NCI-H510A (cell line): ENCODE results near the gene GTSE1.

Experiments used
- DNase-seq: peaks from one replicate; lab custom pipeline; 2025; lab: John Stamatoyannopoulos, UW

The GTSE1 gene

GRCh38 chr22:46275455-46276122 is 21.1 kb upstream of the GTSE1 start:
- DNase-seq = no peak

DNA sequence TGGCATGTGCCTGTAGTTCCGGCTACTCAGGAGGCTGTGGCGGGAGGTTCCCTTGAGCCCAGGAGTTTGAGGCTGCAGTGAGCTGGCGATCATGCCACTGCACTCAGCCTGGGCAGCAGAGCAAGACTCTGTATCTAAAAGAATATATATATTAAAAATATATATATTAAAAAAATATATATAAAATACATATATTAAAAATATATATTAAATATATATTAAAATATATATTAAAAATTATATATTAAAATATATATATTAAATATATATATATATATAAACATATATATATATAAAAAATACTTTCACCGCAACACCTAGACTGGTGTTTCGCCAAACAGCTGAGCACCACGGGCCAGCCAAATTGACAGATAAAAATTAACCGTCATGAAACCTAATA is 20.1 kb upstream of the GTSE1 start:
- DNase-seq = no peak

GRCh38 chr22:46278656-46279645 is 17.7 kb upstream of the GTSE1 start:
- no peak for DNase-seq

GRCh38 chr22:46280063-46280817 is 16.4 kb upstream of the GTSE1 start:
- DNase-seq = no peak

DNA sequence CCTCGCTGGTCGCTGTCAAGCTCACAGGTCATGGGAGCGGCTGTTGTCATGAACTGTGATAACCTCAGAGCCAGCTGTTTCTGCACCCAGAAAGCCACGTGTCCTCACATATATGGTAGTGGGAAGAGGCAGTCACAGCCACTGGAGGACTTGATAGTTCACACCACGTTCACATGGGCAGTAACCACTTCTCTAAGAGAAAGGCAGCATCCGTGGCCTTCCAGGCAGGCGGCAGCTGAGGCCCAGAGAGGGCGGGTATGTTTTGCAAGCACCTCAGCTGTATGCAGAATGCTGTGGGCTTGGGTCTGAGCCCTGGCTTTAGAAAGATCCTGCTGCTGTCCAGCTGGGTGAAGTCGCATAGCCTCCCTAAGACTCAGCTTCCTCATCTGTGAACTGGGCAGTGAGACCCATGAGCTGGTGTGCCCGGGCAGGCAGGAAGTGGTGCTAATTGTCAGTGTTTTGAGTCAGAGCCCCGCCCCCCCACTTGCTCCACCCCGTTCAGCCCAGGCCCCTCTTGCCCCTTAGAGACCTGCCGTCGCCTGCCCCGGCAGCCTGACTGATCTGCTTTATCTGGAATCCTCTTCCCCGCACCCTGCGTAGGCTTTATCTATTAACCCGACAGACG is 15.6 kb upstream of the GTSE1 start:
- DNase-seq = no peak

DNA sequence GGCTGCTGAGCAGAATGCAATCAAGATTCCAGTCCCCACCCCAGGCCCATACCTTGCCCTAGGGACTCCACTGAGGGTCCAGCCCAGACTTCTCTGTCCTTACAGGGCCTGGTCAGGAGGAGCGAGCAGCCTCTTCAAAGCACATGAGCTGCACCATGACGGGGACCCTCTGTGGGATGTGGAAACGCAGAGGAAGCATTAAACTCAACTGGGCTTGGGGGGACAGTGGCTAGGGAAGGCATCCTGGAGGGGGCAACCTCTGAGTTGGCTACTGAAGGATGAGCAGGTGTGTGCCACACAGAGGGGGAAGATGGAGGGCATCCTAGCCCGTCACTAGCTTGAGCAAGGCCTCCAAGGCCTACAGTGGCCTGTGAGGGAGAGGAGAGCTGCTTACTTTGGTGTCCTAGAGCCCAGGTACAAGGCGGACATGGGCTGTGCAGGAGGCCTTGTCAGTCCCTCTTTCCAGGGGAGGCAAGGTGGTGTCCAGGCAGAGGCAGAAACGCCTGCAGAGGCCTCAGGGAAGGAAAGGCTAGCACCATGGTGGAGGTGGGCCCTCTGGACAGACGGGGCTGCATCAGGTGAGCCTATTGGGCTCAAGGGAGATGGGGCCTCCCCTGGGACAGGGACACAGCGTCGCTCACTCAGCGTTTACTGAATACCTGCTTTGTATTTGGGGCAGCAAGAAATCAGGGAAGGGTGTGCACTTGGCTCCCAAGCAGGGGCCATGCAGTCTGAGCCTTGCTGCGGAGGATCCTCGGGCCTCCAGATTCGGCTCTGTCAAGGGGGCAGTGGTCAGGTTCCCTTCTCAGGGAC is 14.6 kb upstream of the GTSE1 start:
- DNase-seq = no peak

DNA sequence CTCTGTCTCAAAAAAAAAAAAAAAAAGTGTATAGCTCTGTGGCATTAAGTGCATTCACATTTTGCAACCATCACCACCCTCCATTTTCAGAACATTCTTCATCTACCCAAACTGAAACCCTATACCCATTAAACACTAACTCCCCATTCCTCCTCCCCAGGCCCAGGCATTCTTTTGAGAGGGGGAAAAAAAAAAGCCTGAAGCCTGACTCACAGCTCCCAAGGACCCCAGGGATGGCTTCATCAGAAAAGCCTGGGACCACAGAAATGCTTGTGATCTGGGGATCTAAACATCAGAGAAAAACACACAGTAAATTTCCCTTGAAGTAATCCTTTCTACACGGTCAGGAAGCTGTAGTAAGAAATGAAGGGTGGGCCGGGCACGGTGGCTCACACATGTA is 10.7 kb upstream of the GTSE1 start:
- DNase-seq = no peak

DNA sequence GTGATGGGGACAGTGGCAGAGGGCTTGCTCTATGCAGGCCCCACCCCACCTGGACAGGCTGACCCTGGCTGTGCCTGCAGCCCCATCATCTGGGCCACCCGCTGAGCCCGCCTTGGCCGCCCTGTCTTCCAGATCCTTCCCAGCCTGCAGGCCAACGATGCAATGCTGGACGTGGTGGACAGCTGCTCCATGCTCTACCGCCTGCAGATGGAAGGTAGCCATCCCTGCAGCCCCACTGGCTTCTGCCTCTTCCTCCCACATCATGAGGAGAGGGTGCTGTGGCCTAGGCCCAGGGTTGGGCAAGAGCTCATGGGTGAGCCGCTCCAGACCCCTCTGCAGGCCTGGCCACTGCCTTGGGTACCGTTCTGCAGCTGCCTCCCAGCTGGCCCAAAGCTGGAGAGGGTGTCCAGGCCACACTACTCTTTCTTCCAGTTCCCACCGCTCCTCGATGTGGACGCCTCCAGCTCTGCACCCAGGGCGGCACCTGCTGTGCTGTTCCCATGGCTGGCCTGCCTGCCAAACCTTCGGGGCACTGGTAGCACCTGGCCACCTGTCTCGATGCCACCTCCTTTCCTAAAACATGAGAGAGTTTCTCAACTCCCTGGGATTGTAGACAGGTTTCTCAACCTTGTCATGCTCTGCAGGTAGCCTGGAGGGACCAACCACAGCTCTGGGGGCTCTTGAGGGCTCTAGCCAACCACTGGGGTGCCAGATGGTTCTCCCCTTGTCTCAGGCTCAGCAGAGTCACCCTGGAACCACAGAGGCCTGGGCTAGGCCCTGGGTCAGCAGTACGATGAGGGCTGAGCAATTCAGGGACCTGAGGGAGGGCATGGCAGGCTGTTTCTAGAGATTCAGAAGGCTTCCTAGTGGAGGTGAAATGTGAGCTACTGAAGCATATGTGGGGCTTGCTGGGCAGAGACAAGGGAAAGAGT is 9.5 kb upstream of the GTSE1 start:
- no peak for DNase-seq

DNA sequence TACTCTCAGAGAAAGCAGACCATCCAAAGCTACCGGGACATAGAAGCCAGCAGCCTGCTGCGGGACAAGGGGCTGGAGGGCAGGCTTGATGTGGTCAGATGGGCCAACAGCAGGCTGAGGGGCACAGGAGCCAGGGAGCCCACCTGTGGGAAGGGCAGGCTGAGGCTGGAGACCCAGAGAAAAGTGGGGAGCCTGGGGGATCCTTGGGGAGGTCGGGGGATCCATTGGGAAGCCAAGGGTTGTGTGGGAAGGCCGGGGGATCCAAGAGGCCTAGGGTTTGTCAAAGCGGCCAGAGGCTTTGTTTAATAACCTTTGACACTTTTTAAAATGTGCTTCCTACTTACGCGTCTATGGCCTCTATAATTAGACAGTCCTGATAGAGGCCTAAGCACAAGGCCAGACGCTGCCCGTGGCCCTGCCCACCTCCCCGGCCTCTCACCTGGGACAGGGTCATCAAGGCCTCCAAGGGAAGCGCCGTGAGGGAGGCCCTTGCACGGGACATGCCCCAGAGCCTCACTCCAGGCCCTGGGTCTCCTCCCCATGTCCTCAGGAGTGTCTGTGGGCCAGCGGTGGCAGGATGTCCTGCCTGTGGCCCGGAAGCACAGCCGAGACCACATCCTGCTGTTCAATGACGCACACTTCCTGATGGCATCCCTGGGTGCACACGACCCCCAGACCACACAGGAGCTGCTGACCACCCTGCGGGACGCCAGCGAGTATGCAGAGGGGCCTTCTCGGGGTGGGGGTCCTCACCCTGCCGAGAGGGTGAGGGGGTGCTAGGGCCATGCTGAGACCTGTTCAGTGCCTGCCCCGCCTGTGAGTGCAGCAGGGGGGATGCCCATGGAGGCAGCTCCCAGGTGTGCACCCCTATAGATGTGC is 8.6 kb upstream of the GTSE1 start:
- DNase-seq = no peak

GRCh38 chr22:46288846-46289243 is 7.8 kb upstream of the GTSE1 start:
- DNase-seq = no peak

GRCh38 chr22:46289244-46289891 is 7.3 kb upstream of the GTSE1 start:
- no peak for DNase-seq

DNA sequence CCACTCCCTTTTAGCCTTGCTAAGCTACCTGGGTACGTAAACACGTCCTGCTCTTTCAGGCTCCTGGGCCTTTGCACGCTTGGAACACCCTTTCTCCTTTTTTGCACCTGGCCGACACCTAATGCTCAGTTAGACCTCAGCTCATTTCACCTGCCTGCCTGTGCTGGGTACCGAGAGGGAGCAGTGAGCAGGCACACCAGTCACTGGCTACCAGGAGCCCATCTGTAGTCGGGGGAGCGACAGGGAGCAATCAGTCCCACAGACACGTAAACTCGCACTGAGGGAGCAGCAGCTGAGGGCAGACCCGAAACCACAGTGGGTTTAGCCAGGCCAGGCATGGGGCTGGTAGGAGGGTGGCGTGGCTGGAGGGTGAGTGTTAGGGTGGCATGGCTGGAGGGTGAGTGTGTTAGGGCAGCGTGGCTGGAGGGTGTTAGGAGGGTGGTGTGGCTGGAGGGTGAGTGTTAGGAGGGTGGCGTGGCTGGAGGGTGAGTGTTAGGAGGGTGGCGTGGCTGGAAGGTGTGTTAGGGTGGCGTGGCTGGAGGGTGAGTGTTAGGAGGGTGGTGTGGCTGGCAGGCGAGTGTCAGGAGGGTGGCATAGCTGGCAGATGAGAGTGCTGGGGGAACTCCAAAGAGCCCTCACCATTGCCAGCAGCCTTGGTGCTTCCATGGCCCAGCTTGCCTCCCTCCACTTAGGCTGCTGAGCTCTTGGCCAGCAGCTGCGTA is 6.4 kb upstream of the GTSE1 start:
- DNase-seq = no peak

- no peak for DNase-seq
Observed at GRCh38 chr22:46290843-46291785, 5.6 kb upstream of the GTSE1 start.

DNA sequence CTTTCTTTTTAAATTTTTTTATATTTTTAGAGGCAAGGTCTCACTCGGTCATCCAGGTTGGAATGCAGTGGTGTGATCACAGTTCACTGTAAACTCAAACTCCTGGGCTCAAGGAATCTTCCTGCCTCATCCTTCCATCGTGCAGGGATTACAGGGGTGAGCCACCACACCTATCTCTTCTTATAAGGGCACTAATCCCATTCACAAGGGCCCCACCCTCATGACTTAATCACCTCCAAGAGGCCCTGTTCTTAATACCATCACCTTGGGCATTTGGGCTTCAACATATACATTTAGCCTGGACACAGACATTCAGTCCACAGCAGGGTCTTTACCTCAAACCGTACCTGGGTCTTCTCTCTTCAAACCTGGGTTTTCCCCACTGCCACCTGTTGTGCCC is 4.5 kb upstream of the GTSE1 start:
- DNase-seq = no peak

DNA sequence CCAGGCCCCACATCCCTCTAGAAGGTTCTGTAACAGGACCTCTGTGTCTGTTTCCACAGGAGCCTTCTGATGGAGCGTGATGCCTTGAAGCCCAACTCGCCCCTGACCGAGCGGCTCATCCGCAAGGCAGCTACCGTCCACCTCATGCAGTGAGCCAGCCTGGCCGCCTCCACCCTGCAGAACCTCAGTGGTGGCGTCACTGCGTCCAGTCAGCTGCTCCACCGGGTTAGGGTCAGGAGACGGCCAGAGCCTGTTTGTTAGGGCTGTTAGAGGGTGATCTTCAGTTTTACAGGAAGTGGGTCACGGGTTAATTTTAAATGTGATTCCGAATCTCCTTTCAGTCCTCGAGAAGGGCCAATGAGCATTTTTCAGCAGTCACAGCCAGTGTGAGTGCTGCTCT is 3.9 kb upstream of the GTSE1 start:
- DNase-seq = no peak

DNA sequence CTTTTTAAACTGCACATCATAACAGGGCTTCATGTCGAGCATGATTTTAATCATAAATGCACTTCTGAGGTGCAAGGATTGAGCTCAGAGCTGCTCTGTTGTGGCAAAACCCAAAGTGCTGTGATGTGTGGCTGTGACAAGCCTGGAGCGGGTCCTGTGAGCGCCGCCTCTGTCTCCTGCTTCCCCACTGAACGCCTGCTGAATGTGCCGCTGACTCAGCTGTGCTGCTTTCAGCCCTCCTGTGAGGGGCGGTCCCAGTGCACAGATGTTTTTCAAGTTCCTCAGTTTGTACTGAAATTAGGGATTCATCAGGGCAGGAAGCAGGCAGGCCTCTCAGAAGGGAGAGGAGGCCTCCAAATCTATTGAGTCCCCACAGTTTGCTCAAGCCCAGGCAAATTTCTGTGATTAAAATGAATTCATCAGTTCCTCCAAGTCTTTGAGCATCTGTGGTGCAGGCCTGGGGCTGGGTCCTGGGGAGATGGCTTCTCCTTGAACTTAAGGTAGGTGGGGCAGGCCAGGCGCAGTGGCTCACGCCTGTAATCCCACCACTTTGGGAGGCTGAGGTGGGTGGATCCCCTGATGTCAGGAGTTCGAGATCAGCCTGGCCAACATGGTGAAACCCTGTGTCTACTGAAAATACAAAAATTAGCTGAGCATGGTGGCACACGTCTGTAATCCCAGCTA is 3.0 kb upstream of the GTSE1 start:
- no peak for DNase-seq
